ENCODE results near the gene MATN4. TPM values are rescaled to one million over a fixed set of nuclear protein-coding genes. Genes with fewer than 3 reads are reported as not detected.

Gene MATN4
- total and polyA plus RNA-seq, 4 donors = 3.6 to 21.2 (median 11.5) TPM

DNA sequence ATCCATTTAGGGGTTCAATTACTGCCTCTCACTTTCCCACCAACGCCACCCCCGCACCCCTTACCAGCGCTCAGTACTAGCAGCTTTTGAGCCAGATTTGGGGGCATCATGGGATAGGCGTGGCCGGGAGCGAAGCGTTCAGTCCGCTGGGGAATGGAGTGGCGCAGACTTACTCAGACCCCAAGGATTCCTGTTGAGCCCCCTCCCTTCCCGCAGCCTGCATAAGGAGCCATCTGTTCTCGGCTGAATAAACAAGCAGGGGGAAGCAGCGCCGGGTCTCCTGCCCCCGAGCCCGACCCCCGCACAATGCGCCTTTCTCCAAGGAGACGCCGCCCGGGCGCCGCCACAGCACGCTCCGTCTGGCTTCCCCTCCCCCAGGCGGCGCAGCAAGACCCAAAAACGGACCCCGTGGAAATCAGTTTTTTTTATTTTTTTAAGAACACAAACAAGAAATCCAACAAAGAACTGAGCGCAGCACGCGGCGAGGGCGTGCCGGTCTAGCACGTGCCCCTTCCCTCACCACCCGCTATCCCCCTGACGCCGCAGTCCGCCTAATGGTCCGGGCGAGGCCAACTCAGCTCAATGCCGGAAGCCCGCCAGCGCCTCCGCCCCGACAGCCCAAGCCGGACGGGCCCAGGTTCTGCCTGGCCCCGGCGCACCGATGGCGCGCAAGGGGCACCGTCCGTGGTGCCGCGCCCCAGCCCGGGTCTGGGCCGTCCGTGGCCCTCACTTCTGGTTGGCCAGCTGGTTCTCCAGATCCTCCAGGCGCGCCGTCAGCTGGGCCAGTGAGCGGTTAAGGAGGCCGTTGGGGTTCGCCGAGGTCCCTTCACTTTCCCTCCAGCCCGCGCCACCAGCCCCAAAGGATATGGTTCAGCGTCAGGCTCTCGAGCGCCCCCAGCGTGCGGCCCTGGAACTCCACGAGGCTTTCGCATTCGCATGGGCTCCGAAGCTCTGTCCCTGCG, 14.8 kb downstream of the MATN4 start:
- Histone ChIP-seq H3K27ac (ENCODE audit: low read depth, low read length) (peak overlapping the region; percentile 84), H3K4me3 (ENCODE audit: low read depth, low read length) (peak overlapping the region; percentile 44), H3K4me1 (ENCODE audit: control insufficient read depth, insufficient read depth, low read length) (peaks cover 27% of the 10 kb centered on the region), H3K36me3 (ENCODE audit: control insufficient read depth, insufficient read depth, low read length) (peaks cover 2% of the 10 kb centered on the region), H3K27me3 (ENCODE audit: control insufficient read depth, insufficient read depth, low read length) (no peaks in the 10 kb centered on the region), H3K9me3 (ENCODE audit: control insufficient read depth, insufficient read depth, low read length) (no peaks in the 10 kb centered on the region)
- peak; percentile 49 to 93 (median 62) for DNase-seq (ENCODE audit: low read depth in 4 of 6, low spot score in 6 of 6)
- WGBS (ENCODE audit: insufficient coverage) = under 1% methylated on average over 79 of the region's 79 CpGs

DNA sequence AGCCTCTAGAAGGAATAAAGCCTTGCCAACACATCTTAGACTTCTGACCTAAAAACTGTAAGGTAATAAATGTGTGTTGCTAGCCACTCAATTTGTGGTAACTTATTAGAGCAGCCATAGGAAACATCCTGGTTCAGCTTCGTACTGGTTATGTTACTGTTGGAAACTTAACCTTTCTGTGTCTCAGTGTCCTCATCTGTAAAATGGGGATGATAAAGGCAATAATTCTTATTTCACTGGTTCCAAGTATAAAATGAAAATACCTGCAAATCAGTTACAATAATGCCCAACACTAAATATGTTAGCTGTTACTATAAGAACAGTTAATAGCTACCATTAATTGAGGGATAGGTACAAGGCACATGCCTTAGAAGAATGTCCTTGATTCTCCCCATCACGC, 15.8 kb downstream of the MATN4 start:
- WGBS (ENCODE audit: insufficient coverage) = no CpG with 5 or more reads among the region's 2 CpGs
- no peaks in the 10 kb centered on the region for H3K36me3 ChIP-seq (ENCODE audit: control insufficient read depth, insufficient read depth, low read length)
- no peak for DNase-seq (ENCODE audit: low read depth in 4 of 6, low spot score in 6 of 6)
- no peaks in the 10 kb centered on the region for H3K27me3 ChIP-seq (ENCODE audit: control insufficient read depth, insufficient read depth, low read length)
- H3K27ac ChIP-seq (ENCODE audit: low read depth, low read length) = peak overlapping the region; percentile 84
- H3K9me3 ChIP-seq (ENCODE audit: control insufficient read depth, insufficient read depth, low read length) = no peaks in the 10 kb centered on the region
- peaks cover 27% of the 10 kb centered on the region for H3K4me1 ChIP-seq (ENCODE audit: control insufficient read depth, insufficient read depth, low read length)
- no peak overlapping the region for H3K4me3 ChIP-seq (ENCODE audit: low read depth, low read length)

- no peaks in the 10 kb centered on the region for H3K27me3 ChIP-seq (ENCODE audit: control insufficient read depth, insufficient read depth, low read length)
- no peak for DNase-seq (ENCODE audit: low read depth in 4 of 6, low spot score in 6 of 6)
- no peaks in the 10 kb centered on the region for H3K9me3 ChIP-seq (ENCODE audit: control insufficient read depth, insufficient read depth, low read length)
- H3K4me3 ChIP-seq (ENCODE audit: low read depth, low read length) = no peak overlapping the region
- H3K4me1 ChIP-seq (ENCODE audit: control insufficient read depth, insufficient read depth, low read length) = peaks cover 27% of the 10 kb centered on the region
- 96% methylated on average over 6 of the region's 9 CpGs for WGBS (ENCODE audit: insufficient coverage)
- no peaks in the 10 kb centered on the region for H3K36me3 ChIP-seq (ENCODE audit: control insufficient read depth, insufficient read depth, low read length)
- H3K27ac ChIP-seq (ENCODE audit: low read depth, low read length) = no peak overlapping the region
Measured at GRCh38 chr20:45291526-45291925, 16.6 kb downstream of the MATN4 start.

DNA sequence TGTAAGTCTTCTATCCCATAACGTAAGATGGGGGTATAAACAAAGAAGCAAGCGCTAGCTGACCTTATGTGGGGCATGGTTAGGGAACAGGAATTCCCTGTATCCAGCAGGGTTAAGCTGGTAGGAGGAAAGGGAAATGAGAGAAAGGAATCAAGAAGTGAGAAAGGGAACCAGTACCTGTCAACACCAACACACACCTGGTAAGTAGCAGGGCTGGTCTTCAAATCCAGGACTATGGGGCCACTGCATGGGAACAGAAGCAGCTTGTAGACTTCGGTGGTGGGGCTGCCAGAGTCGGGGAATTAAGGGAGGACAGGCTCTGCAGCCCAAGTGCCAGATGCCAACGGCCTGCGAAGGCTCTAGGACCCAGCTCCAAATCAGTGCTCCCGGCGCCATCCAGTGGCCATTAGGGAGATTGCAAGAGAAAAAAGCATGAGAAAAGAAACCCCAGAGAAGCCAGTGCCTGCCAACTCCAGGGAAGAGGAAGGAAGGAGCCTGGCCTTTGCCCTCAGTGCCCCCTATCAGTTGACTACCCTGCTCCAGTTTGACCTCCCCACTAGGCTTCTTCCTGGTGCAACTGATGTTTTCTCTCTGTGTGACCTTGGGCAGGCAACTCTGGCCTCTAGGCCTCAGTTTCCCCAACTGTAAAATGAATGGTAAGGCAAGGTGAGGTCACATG, 17.3 kb downstream of the MATN4 start:
- peak; percentile 53 to 95 (median 78) for DNase-seq (ENCODE audit: low read depth in 4 of 6, low spot score in 6 of 6)
- no peaks in the 10 kb centered on the region for H3K9me3 ChIP-seq (ENCODE audit: control insufficient read depth, insufficient read depth, low read length)
- WGBS (ENCODE audit: insufficient coverage) = 0% methylated on average over 6 of the region's 8 CpGs
- no peak overlapping the region for H3K27ac ChIP-seq (ENCODE audit: low read depth, low read length)
- H3K27me3 ChIP-seq (ENCODE audit: control insufficient read depth, insufficient read depth, low read length) = no peaks in the 10 kb centered on the region
- H3K36me3 ChIP-seq (ENCODE audit: control insufficient read depth, insufficient read depth, low read length) = no peaks in the 10 kb centered on the region
- H3K4me1 ChIP-seq (ENCODE audit: control insufficient read depth, insufficient read depth, low read length) = peaks cover 27% of the 10 kb centered on the region
- no peak overlapping the region for H3K4me3 ChIP-seq (ENCODE audit: low read depth, low read length)

GRCh38 chr20:45289942-45290676, 18.0 kb downstream of the MATN4 start:
- H3K4me1 ChIP-seq (ENCODE audit: control insufficient read depth, insufficient read depth, low read length) = peaks cover 27% of the 10 kb centered on the region
- no peaks in the 10 kb centered on the region for H3K27me3 ChIP-seq (ENCODE audit: control insufficient read depth, insufficient read depth, low read length)
- H3K9me3 ChIP-seq (ENCODE audit: control insufficient read depth, insufficient read depth, low read length) = no peaks in the 10 kb centered on the region
- H3K4me3 ChIP-seq (ENCODE audit: low read depth, low read length) = no peak overlapping the region
- no peak for DNase-seq (ENCODE audit: low read depth in 4 of 6, low spot score in 6 of 6)
- H3K36me3 ChIP-seq (ENCODE audit: control insufficient read depth, insufficient read depth, low read length) = no peaks in the 10 kb centered on the region
- WGBS (ENCODE audit: insufficient coverage) = 66% methylated on average over 6 of the region's 13 CpGs
- no peak overlapping the region for H3K27ac ChIP-seq (ENCODE audit: low read depth, low read length)

DNA sequence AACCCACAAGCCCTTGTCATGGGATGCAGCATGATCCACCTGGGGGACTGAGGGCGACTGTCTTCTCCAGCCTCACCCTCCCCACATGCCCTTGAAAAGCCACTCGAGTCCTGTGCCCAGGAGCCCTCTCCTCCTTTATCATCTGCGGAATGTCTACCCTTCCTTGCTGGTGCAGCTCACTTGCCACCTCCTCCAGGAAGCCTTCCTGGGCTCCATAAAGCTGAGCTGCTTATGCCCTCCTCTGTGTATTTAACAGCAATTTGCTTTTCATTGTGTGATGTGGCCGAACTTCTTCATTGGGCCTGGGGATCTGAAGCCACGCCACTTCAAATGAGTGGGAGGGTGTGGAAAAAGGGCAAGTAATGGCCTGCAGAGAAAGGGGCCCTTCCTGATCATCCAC, 19.2 kb downstream of the MATN4 start:
- Histone ChIP-seq H3K9me3 (ENCODE audit: control insufficient read depth, insufficient read depth, low read length) (no peaks in the 10 kb centered on the region), H3K27ac (ENCODE audit: low read depth, low read length) (no peak overlapping the region), H3K27me3 (ENCODE audit: control insufficient read depth, insufficient read depth, low read length) (no peaks in the 10 kb centered on the region), H3K36me3 (ENCODE audit: control insufficient read depth, insufficient read depth, low read length) (no peaks in the 10 kb centered on the region), H3K4me1 (ENCODE audit: control insufficient read depth, insufficient read depth, low read length) (peaks cover 26% of the 10 kb centered on the region), H3K4me3 (ENCODE audit: low read depth, low read length) (no peak overlapping the region)
- no peak for DNase-seq (ENCODE audit: low read depth in 4 of 6, low spot score in 6 of 6)
- 93% methylated on average over 3 of the region's 5 CpGs for WGBS (ENCODE audit: insufficient coverage)

DNA sequence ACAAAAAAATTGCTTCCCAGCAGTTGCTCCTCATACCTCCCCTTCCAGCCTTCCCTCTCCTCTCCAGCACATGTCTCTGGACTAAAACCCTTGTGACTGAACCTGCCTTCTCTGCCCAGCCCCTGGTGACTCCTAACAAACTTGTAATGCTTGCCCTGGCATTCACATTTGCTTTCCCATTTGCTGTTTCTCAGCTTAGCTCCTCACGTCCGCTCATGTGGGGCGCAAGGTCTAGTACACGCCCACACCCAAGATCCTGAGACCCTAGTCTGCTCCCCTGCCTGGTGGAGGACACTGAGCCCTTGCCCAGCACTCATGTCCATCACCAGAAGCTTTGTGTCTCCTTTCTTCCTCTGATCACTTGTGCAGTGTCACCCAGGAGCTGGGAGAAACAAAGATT, 19.7 kb downstream of the MATN4 start:
- WGBS (ENCODE audit: insufficient coverage) = 86% methylated on average over 4 of the region's 4 CpGs
- no peaks in the 10 kb centered on the region for H3K36me3 ChIP-seq (ENCODE audit: control insufficient read depth, insufficient read depth, low read length)
- no peak overlapping the region for H3K4me3 ChIP-seq (ENCODE audit: low read depth, low read length)
- H3K27me3 ChIP-seq (ENCODE audit: control insufficient read depth, insufficient read depth, low read length) = no peaks in the 10 kb centered on the region
- H3K27ac ChIP-seq (ENCODE audit: low read depth, low read length) = no peak overlapping the region
- peaks cover 21% of the 10 kb centered on the region for H3K4me1 ChIP-seq (ENCODE audit: control insufficient read depth, insufficient read depth, low read length)
- DNase-seq (ENCODE audit: low read depth in 4 of 6, low spot score in 6 of 6) = no peak
- no peaks in the 10 kb centered on the region for H3K9me3 ChIP-seq (ENCODE audit: control insufficient read depth, insufficient read depth, low read length)

DNA sequence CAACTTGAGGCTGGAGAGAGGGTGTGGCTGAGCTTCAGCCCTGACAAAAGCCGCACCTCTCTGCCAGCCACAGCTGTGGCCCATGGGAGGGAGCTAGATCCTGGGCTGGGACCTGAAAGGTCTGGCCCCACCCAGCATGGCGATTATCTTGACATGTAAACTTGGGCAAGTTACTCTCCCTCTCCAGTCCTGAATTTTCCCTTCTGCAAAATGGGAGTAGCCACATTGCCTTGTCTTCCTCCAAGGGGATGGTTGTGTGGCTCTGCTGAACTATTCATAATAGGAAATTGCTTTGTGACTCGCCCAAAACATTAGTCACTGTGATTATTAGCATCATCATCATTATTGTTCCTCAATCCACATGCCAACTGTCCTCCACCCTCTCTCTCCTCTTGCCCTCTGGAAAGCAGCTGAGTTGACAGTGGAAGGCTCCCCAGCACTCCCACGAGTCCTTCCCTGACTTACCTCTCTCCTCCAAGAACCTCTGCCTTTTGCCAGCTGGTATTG, 24.5 kb downstream of the MATN4 start:
- H3K27me3 ChIP-seq (ENCODE audit: control insufficient read depth, insufficient read depth, low read length) = no peaks in the 10 kb centered on the region
- no peak overlapping the region for H3K4me3 ChIP-seq (ENCODE audit: low read depth, low read length)
- no peaks in the 10 kb centered on the region for H3K36me3 ChIP-seq (ENCODE audit: control insufficient read depth, insufficient read depth, low read length)
- 87% methylated on average over 3 of the region's 4 CpGs for WGBS (ENCODE audit: insufficient coverage)
- DNase-seq (ENCODE audit: low read depth in 4 of 6, low spot score in 6 of 6) = no peak
- no peaks in the 10 kb centered on the region for H3K9me3 ChIP-seq (ENCODE audit: control insufficient read depth, insufficient read depth, low read length)
- no peaks in the 10 kb centered on the region for H3K4me1 ChIP-seq (ENCODE audit: control insufficient read depth, insufficient read depth, low read length)
- no peak overlapping the region for H3K27ac ChIP-seq (ENCODE audit: low read depth, low read length)

- Histone ChIP-seq H3K27ac (ENCODE audit: low read depth, low read length) (no peak overlapping the region), H3K9me3 (ENCODE audit: control insufficient read depth, insufficient read depth, low read length) (no peaks in the 10 kb centered on the region), H3K27me3 (ENCODE audit: control insufficient read depth, insufficient read depth, low read length) (no peaks in the 10 kb centered on the region), H3K36me3 (ENCODE audit: control insufficient read depth, insufficient read depth, low read length) (no peaks in the 10 kb centered on the region), H3K4me1 (ENCODE audit: control insufficient read depth, insufficient read depth, low read length) (no peaks in the 10 kb centered on the region), H3K4me3 (ENCODE audit: low read depth, low read length) (no peak overlapping the region)
- no peak for DNase-seq (ENCODE audit: low read depth in 4 of 6, low spot score in 6 of 6)
- WGBS (ENCODE audit: insufficient coverage) = 80% methylated on average over 3 of the region's 7 CpGs
Measured at GRCh38 chr20:45282700-45283550, 25.2 kb downstream of the MATN4 start.
